OCI-LY7 (cell line): ENCODE data around the gene CBLC. TPM values are rescaled to one million over a fixed set of nuclear protein-coding genes. Genes with fewer than 3 reads are reported as not detected.

Experiments used
- BruUV-seq: library from RNA; stranded (reverse); fragments of 400-500 nt; replicated peaks from 2 replicates; lab custom pipeline; 2021; lab: Mats Ljungman, UMichigan
- CTCF ChIA-PET: fragments of 300-600 bp; sonication (Branson Sonifier 250); formaldehyde crosslinking; loops from one replicate; lab custom pipeline; 2022; ENCODE audit warnings: antibody characterized with exemption; ENCODE audit not compliant: unreplicated experiment; lab: Charles Lee
- POLR2A ChIA-PET: fragments of 300-600 bp; sonication (Branson Sonifier 250); formaldehyde crosslinking; loops from one replicate; lab custom pipeline; 2022; ENCODE audit warnings: antibody characterized with exemption; lab: Charles Lee
- DNase-seq: peaks from one replicate; pipeline ENCODE4 v3.0.0-alpha.2; 2015; ENCODE audit warnings: low spot score
- H2AFZ ChIP-seq: fragments of 200-600 bp; sonication (generic), shearing (Covaris generic); 2 replicates; pipeline ENCODE4 v1.6.1; 2014; ENCODE audit warnings: mild to moderate bottlenecking, antibody characterized with exemption, low read length, moderate library complexity
- H3K27ac ChIP-seq: fragments of 200-600 bp; sonication (generic); 2 replicates; pipeline ENCODE4 v1.5.1; 2014; ENCODE audit warnings: mixed run types, low read depth, mild to moderate bottlenecking, moderate library complexity, low read length, inconsistent platforms; ENCODE audit not compliant: poor library complexity, severe bottlenecking
- H3K36me3 ChIP-seq: fragments of 200-600 bp; sonication (generic); 2 replicates; pipeline ENCODE4 v1.6.1; 2014; ENCODE audit warnings: mild to moderate bottlenecking, antibody characterized with exemption, low read length, moderate library complexity, mixed read lengths; ENCODE audit not compliant: insufficient read depth
- H3K4me1 ChIP-seq: fragments of 200-600 bp; sonication (generic); 2 replicates; pipeline ENCODE4 v1.5.1; 2014; ENCODE audit warnings: mild to moderate bottlenecking, low read length; ENCODE audit not compliant: insufficient read depth, poor library complexity, severe bottlenecking
- H3K4me2 ChIP-seq: fragments of 200-600 bp; sonication (generic); 2 replicates; pipeline ENCODE4 v1.6.1; 2014; ENCODE audit warnings: mild to moderate bottlenecking, low read length
- H3K4me3 ChIP-seq: fragments of 200-600 bp; sonication (generic); 2 replicates; pipeline ENCODE4 v1.5.1; 2014; ENCODE audit warnings: mild to moderate bottlenecking, low read depth, low read length; ENCODE audit not compliant: poor library complexity, severe bottlenecking
- H3K79me2 ChIP-seq: fragments of 200-600 bp; sonication (generic); 2 replicates; pipeline ENCODE4 v1.6.1; 2016; ENCODE audit warnings: low read depth, mild to moderate bottlenecking, low read length, moderate library complexity, mixed read lengths; ENCODE audit not compliant: insufficient read depth
- H3K9me2 ChIP-seq: fragments of 200-600 bp; sonication (generic); 2 replicates; pipeline ENCODE4 v1.6.1; 2016; ENCODE audit warnings: mild to moderate bottlenecking, low read length, mixed read lengths; ENCODE audit not compliant: insufficient read depth
- H3K9me3 ChIP-seq: fragments of 200-600 bp; sonication (generic); 2 replicates; pipeline ENCODE4 v1.6.1; 2014; ENCODE audit warnings: mild to moderate bottlenecking, mixed run types, low read length, mixed read lengths
- H4K20me1 ChIP-seq: fragments of 200-600 bp; sonication (generic); 2 replicates; pipeline ENCODE4 v1.6.1; 2014; ENCODE audit warnings: mild to moderate bottlenecking, antibody characterized with exemption, low read length, moderate library complexity, mixed read lengths; ENCODE audit not compliant: insufficient read depth
- CTCF ChIP-seq: fragments of 200-600 bp; sonication (generic); conservative IDR thresholded peaks from 2 replicates; pipeline ENCODE4 v1.5.1; 2014; ENCODE audit warnings: mild to moderate bottlenecking, antibody characterized with exemption, low read length, moderate library complexity, mixed read lengths
- EZH2phosphoT487 ChIP-seq: fragments of 200-600 bp; sonication (generic); IDR thresholded peaks from 2 replicates; pipeline ENCODE4 v1.6.1; 2018; ENCODE audit warnings: low read depth, borderline replicate concordance, mild to moderate bottlenecking, mixed run types, antibody characterized with exemption, low read length, moderate library complexity, mixed read lengths
- intact Hi-C: fragments of 100-400 bp; cut with micrococcal nuclease; formaldehyde crosslinking; loops from one replicate; pipeline ENCODE4 v1.10.0; 2022; ENCODE audit not compliant: unreplicated experiment
- total RNA-seq, 2 experiments: library from RNA; depleted of rRNA in 1 of 2; stranded (reverse); fragments of >200 nt in 1 of 2; shearing (Covaris generic) in 1 of 2; gene quantifications; 2 replicates each; pipeline ENCODE4 v1.2.3, GENCODE V29; 2014 to 2022

The CBLC gene
- total RNA-seq, 2 experiments from 2014 or later: not detected

GRCh38 chr19:44757735-44758505 is 19.8 kb upstream of the CBLC start:
- Histone ChIP-seq H3K9me2 (no peaks in the 10 kb centered on the region), H3K4me3 (no peak overlapping the region), H3K9me3 (no peaks in the 10 kb centered on the region), H3K79me2 (peaks cover 19% of the 10 kb centered on the region; the same call in 1 of the 2 replicates), H3K4me1 (peaks cover 26% of the 10 kb centered on the region), H3K36me3 (peaks cover 71% of the 10 kb centered on the region), H3K4me2 (no peak overlapping the region), H2AFZ (no peak overlapping the region), H3K27ac (no peak overlapping the region), H4K20me1 (no peaks in the 10 kb centered on the region)
- CTCF ChIA-PET: no interaction called here
- BruUV-seq: no TSS peak
- intact Hi-C loops: loop anchor here (10.0 kb wide), 1 partner anchor 247 kb away; the partner anchor contains the start of gene RELB
- no peak for DNase-seq
- POLR2A ChIA-PET: no interaction called here
- no peak for TF ChIP-seq CTCF
- TF ChIP-seq EZH2phosphoT487: no peak

GRCh38 chr19:44758596-44758995 is 19.1 kb upstream of the CBLC start:
- intact Hi-C loops: loop anchor here (10.0 kb wide), 1 partner anchor 246 kb away; the partner anchor contains the start of gene RELB
- H3K79me2 ChIP-seq: peaks cover 19% of the 10 kb centered on the region; the same call in 1 of the 2 replicates
- H3K36me3 ChIP-seq: peaks cover 70% of the 10 kb centered on the region
- peaks cover 23% of the 10 kb centered on the region for H3K4me1 ChIP-seq
- no peak overlapping the region for H2AFZ ChIP-seq
- no peaks in the 10 kb centered on the region for H3K9me2 ChIP-seq
- no peak overlapping the region for H3K4me2 ChIP-seq
- DNase-seq: no peak
- H3K27ac ChIP-seq: no peak overlapping the region
- H3K4me3 ChIP-seq: no peak overlapping the region
- ChIA-PET CTCF (no interaction called here), POLR2A (no interaction called here)
- BruUV-seq: no TSS peak
- TF ChIP-seq EZH2phosphoT487 (no peak), CTCF (no peak)
- no peaks in the 10 kb centered on the region for H3K9me3 ChIP-seq
- no peaks in the 10 kb centered on the region for H4K20me1 ChIP-seq
